Keratinocyte (primary cell): ENCODE measurements around the gene KIR2DL3.

Source experiments
- CTCF ChIP-seq, 3 experiments: IDR thresholded peaks in 1 of 3; conservative IDR thresholded peaks in 1 of 3; optimal IDR thresholded peaks in 1 of 3; 2 replicates in 2 of 3; 3 replicates in 1 of 3; pipeline versions ENCODE3 to v1.5.1; 2011; ENCODE audit warnings: low read length in 3 of 3, mild to moderate bottlenecking in 3 of 3, moderate library complexity in 2 of 3, control low read depth in 1 of 3, inconsistent platforms in 1 of 3; ENCODE audit not compliant: insufficient read depth in 2 of 3; ENCODE audit errors: extremely low read depth in 1 of 3
- EZH2 ChIP-seq: IDR thresholded peaks from one replicate; pipeline ENCODE4 v1.6.1; 2012; ENCODE audit warnings: inconsistent platforms, mild to moderate bottlenecking, low read length, moderate library complexity

GRCh38 chr19:54696766-54697165, 41.5 kb upstream of the KIR2DL3 start:
- TF ChIP-seq CTCF (optimal IDR thresholded peaks at IDR 0.05 in 1 of 3, IDR thresholded peaks at IDR 0.05 in 1 of 3, conservative IDR thresholded peaks at IDR 0.05 in 1 of 3; ENCODE audit: extremely low read depth in 1 of 3, insufficient read depth in 2 of 3, low read length in 3 of 3) (no peak), EZH2 (no peak)
